NOMO-1 treated with DMSO at 0.1 percent for 48 hours (cell line): ENCODE data around the gene TRAF2.

Experiments used
- DNase-seq: peaks from one replicate; lab custom pipeline; 2025; ENCODE audit not compliant: unreplicated experiment; lab: John Stamatoyannopoulos, UW

The TRAF2 gene

GRCh38 chr9:136847088-136847825, 39.1 kb upstream of the TRAF2 start:
- DNase-seq, result no peak

- DNase-seq, result peak; percentile 88
Measured at GRCh38 chr9:136847826-136848392, 38.4 kb upstream of the TRAF2 start.

GRCh38 chr9:136848393-136849037, 37.8 kb upstream of the TRAF2 start:
- peak; percentile 54 for DNase-seq

DNA sequence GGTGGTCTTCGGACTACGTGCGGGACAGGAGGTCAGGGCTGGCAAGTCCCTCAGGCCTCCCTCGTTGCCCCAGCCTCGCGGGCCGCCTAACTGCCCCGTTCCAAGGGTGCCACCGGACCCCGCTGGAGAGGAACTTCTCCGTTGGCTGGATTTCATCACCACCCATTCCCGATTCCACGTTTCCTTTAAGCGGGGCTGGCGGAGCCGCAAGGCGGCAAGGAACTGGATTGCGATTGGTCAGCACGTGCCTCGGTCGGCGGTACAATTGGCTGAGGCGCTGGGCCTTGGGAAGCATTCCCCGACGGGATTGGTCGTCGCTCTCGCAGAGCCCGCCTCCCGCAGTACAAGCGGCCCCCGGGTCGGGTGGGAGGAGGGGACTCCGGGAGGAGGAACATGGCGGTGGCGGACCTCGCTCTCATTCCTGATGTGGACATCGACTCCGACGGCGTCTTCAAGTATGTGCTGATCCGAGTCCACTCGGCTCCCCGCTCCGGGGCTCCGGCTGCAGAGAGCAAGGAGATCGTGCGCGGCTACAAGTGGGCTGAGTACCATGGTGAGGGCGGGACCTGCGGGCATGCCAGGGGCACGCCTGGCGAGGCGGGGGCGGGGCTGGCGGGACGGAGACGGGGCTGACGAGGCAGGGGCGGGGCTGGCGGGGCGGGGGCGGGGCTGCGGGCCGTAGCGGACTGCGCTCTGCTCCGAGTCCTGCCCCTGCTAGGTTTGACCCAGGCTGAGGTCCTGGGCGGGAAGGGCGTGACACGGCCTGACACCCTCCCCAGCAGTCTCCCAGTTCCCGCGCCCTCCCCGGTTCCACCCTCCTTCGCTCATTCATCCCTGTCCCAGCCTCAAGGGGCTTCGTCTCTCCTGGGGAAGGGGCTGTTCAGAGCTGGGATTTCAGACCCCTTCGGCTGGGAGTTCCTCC, 37.0 kb upstream of the TRAF2 start, which contains the start of gene PHPT1:
Gene PHPT1 (plus strand): TSS at position 372 of the 922 bp plus-strand sequence. CDS start 22 bp downstream, at position 394.
- DNase-seq, result peak; percentile 100

DNA sequence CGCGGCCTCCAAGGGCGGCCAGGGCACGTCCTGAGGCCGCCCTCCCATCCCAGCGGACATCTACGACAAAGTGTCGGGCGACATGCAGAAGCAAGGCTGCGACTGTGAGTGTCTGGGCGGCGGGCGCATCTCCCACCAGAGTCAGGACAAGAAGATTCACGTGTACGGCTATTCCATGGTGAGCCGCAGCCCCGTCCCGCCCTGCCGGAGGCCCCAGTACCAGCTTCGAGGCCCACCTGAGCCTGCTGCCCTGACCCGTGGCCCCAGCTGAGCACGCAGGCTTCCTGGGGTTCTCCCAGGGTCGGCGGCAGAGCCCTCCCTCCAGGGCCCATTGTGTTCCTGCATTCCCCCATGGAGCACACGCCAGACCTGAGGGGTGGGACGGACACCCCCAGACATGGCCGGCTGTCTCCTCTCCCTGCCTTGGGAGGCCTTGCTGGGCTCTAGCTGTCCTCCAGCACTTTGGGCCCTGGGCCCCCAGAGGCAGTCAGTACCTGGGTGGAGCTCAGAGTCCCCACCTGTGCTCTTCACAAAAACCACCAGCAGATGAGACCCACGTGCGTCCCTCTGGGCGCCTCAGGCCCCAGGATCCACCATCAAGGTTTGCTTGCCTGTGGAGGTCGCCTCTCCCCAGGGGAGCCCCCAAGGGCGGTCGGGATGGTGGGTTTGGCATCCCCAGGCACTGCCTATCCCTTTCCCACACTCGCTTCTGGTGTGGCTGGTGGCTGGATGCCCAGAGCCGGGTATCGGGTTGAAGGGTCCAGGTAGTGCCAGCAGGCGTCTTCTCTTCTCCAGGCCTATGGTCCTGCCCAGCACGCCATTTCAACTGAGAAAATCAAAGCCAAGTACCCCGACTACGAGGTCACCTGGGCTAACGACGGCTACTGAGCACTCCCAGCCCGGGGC, 36.1 kb upstream of the TRAF2 start:
- no peak for DNase-seq

DNA sequence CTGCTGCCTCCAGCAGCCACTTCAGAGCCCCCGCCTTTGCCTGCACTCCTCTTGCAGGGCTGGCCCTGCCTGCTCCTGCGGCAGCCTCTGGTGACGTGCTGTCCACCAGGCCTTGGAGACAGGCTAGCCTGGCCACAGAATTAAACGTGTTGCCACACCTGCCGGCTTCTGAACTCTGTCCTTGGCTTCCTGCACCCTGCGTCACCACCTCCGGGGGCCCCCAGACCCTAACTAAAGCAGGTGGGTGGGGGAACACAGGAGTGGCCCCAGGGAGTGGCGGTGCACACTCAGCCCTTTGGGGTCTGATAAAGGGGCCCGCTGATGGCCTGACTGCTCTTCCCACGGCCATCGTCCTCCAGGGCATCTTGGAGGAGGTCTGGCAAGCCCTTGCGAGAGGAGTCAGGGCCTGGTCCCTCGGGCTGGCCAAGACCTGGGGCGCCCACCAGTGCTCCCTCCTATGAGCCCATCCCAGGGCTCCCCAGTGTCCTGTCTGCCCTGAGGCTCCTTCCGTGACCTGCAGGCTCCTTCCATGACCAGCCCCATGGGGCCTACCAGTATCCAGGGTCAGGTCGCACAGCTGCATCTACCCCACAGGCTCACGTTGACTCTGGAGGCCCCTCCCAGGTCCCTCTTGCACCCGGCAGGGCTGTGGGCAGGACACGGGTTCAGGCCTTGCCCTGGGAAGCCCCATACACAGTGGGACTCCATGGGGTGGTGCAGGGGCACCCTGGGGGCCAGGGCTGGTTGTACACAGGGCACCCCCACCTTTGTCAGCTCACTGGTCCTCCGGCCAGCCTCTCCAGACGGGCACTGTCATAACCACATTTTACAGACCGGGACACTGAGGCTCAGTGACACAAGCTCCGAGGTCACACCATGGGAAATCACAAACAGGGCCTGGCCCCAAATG, 35.2 kb upstream of the TRAF2 start:
- no peak for DNase-seq

DNA sequence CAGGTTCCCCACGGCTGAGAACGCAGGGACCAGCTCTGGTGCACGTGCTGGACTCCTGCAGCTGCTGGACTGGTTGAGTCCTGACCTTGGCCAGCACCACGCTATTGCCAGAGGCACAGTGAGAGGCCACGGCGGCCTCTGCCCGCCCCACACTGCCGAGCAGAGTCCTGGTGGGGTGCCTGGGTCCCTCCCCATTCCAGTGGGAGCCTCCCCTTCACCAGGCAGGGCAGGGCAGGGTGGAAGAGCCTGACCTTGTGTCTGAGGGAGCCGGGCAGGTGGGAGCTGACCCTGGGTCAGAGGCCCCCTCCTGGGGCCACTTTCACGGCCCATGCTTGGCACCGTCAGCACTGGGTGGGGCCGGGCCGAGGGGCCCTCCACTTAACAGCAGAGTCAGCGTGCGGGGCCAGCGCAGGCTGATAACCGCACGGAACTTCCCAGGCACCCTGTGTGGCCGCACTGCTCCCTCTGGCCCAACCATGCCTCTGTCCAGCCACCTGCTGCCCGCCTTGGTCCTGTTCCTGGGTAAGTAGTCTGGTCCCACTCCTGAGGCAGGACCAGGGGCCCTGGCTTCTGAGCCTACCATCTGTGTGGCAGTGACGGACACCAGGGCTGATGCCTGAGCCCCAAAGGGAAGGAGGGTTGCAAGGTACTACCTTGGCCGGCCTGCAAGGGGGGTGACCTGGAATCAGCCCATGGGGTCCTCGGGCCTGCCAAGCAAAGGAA, 34.2 kb upstream of the TRAF2 start, which contains the start of gene MAMDC4:
Gene MAMDC4 (plus strand): TSS at position 406 of the 723 bp plus-strand sequence. CDS start 71 bp downstream, at position 477.
- no peak for DNase-seq

DNA sequence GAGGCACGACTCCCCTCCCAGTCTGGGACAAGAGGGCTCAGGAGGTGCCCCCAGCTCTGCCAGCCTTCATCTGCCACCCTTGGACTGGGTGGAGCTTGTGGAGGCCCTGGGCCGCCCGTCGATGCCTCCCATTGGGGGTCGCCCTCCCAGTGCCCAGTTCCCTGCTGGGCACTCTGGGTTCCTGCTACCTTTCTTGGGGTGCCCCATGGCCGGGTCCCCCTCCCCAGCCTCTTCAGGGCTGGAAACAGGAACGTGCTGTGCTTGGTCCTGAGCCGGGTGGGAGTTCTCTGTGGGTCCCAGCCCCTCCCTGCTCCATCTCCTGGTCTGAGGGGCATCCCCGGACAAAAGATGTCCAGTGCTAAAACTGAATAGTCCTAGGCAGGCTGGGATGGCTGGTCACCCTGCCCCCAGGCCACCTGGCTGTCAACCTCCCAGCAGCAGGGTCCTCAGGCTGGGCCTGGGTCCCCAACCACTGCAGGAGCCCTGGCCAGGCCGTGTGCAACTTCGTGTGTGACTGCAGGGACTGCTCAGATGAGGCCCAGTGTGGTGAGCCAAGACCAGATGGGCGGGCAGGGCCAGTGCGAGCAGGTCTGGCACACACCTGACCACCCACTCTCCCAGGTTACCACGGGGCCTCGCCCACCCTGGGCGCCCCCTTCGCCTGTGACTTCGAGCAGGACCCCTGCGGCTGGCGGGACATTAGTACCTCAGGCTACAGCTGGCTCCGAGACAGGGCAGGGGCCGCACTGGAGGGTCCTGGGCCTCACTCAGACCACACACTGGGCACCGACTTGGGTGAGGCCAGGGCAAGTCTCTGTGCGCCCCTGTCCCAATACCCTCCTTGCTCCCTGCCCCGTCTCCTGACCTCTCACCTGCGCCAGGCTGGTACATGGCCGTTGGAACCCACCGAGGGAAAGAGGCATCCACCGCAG, 33.4 kb upstream of the TRAF2 start:
- no peak for DNase-seq

- DNase-seq, result no peak
Measured at GRCh38 chr9:136853596-136854112, 32.7 kb upstream of the TRAF2 start.

GRCh38 chr9:136854113-136854841, 32.0 kb upstream of the TRAF2 start:
- DNase-seq, result no peak

GRCh38 chr9:136854842-136855460, 31.4 kb upstream of the TRAF2 start:
- DNase-seq, result no peak

- DNase-seq, result no peak
Measured at GRCh38 chr9:136855461-136856078, 30.7 kb upstream of the TRAF2 start.

DNA sequence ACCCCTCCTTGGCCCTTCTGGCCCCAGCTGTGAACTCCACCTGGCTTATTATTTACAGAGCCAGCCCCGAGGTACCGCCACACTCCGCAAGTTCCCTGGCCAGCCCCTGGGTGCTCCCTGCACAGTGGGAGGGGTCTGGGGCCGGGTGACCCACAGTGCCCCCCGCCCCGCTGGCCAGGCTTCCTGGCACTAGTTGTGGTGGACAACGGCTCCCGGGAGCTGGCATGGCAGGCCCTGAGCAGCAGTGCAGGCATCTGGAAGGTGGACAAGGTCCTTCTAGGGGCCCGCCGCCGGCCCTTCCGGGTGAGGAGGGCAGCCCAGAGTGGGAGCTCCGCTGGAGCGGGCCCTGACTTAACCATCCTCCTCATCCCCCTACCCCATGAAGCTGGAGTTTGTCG, 30.2 kb upstream of the TRAF2 start:
- DNase-seq, result no peak

GRCh38 chr9:136856541-136857141, 29.7 kb upstream of the TRAF2 start:
- DNase-seq, result no peak

GRCh38 chr9:136857166-136857565, 29.1 kb upstream of the TRAF2 start:
- no peak for DNase-seq
